Activated CD4-positive, alpha-beta T cell treated with anti-CD3 and anti-CD28 coated beads, Interleukin-10, Interleukin-2, amounts not matched to agents 100 ng/mL and 50 ng/mL, durations not matched to agents 16 hours and 8 hours (primary cell): ENCODE measurements around the gene IGFL4.

Source experiments
- DNase-seq: peaks from one replicate; pipeline ENCODE4 v3.0.0-alpha.2; 2020

The IGFL4 gene

GRCh38 chr19:46060012-46060411, 19.2 kb upstream of the IGFL4 start:
- no peak for DNase-seq

GRCh38 chr19:46058778-46059177, 18.0 kb upstream of the IGFL4 start:
- DNase-seq, result no peak

- DNase-seq, result no peak
These were observed 15.7 kb upstream of the IGFL4 start for GRCh38 chr19:46056536-46056935.

- no peak for DNase-seq
These were observed 12.1 kb upstream of the IGFL4 start for GRCh38 chr19:46052896-46053295.

- no peak for DNase-seq
These were observed 8.8 kb upstream of the IGFL4 start for GRCh38 chr19:46049597-46049996.

GRCh38 chr19:46043519-46043918, 2.7 kb upstream of the IGFL4 start:
- DNase-seq, result no peak

- no peak for DNase-seq
These were observed 1.6 kb upstream of the IGFL4 start for GRCh38 chr19:46042252-46042883.

GRCh38 chr19:46040125-46040524, 677 bp downstream of the IGFL4 start:
- no peak for DNase-seq

- DNase-seq, result no peak
These were observed 4.1 kb downstream of the IGFL4 start for GRCh38 chr19:46036744-46037128.

- DNase-seq, result no peak
These were observed 4.6 kb downstream of the IGFL4 start for GRCh38 chr19:46035986-46036743.

GRCh38 chr19:46035546-46035945, 5.3 kb downstream of the IGFL4 start:
- no peak for DNase-seq

GRCh38 chr19:46033401-46033800, 7.4 kb downstream of the IGFL4 start:
- DNase-seq, result no peak

- no peak for DNase-seq
These were observed 8.2 kb downstream of the IGFL4 start for GRCh38 chr19:46032597-46033025.

- DNase-seq, result no peak
These were observed 8.8 kb downstream of the IGFL4 start for GRCh38 chr19:46031781-46032596.

- no peak for DNase-seq
These were observed 9.8 kb downstream of the IGFL4 start for GRCh38 chr19:46030812-46031550.

GRCh38 chr19:46025835-46026234, 15.0 kb downstream of the IGFL4 start:
- no peak for DNase-seq

- DNase-seq, result no peak
These were observed 17.5 kb downstream of the IGFL4 start for GRCh38 chr19:46023311-46023779.

GRCh38 chr19:46022431-46023310, 18.1 kb downstream of the IGFL4 start, which contains the start of gene PGLYRP1:
Gene PGLYRP1, minus strand, starts transcription at chr19:46023053. Its CDS starts 32 bp downstream, at chr19:46023021.
- no peak for DNase-seq

- DNase-seq, result no peak
These were observed 18.8 kb downstream of the IGFL4 start for GRCh38 chr19:46022061-46022430.

GRCh38 chr19:46021531-46022041, 19.2 kb downstream of the IGFL4 start:
- no peak for DNase-seq

- DNase-seq, result no peak
These were observed 20.0 kb downstream of the IGFL4 start for GRCh38 chr19:46020819-46021125.

- no peak for DNase-seq
These were observed 21.5 kb downstream of the IGFL4 start for GRCh38 chr19:46019270-46019669.
